Inferior parietal cortex (tissue), 1 donor: Measurements from ENCODE around the gene PIGZ.

Source experiments
- DNase-seq: peaks from one replicate; pipeline ENCODE4 v3.0.0-alpha.2; 2016; ENCODE audit errors: extremely low spot score

Gene PIGZ

GRCh38 chr3:197001106-197001971 lies 32.7 kb upstream of the PIGZ start:
- DNase-seq = no peak

- DNase-seq = no peak
Measured at GRCh38 chr3:197000211-197000610, 31.6 kb upstream of the PIGZ start.

GRCh38 chr3:196998966-196999760 lies 30.5 kb upstream of the PIGZ start:
- no peak for DNase-seq

- no peak for DNase-seq
Measured at GRCh38 chr3:196997311-196997710, 28.7 kb upstream of the PIGZ start.

GRCh38 chr3:196996454-196997265 lies 28.0 kb upstream of the PIGZ start:
- DNase-seq = no peak

- no peak for DNase-seq
Measured at GRCh38 chr3:196995646-196996355, 27.2 kb upstream of the PIGZ start.

GRCh38 chr3:196995027-196995426 lies 26.4 kb upstream of the PIGZ start:
- no peak for DNase-seq

GRCh38 chr3:196994056-196994455 lies 25.4 kb upstream of the PIGZ start:
- no peak for DNase-seq

- DNase-seq = no peak
Measured at GRCh38 chr3:196992461-196993065, 23.9 kb upstream of the PIGZ start.

GRCh38 chr3:196991581-196992460 lies 23.2 kb upstream of the PIGZ start:
- peak; percentile 44 for DNase-seq

GRCh38 chr3:196990601-196991007 lies 22.0 kb upstream of the PIGZ start:
- DNase-seq = no peak

- no peak for DNase-seq
Measured at GRCh38 chr3:196989721-196990262, 21.2 kb upstream of the PIGZ start.

GRCh38 chr3:196988241-196989029 lies 19.8 kb upstream of the PIGZ start:
- DNase-seq = no peak

GRCh38 chr3:196987022-196987421 lies 18.4 kb upstream of the PIGZ start:
- no peak for DNase-seq

- no peak for DNase-seq
Measured at GRCh38 chr3:196985954-196986885, 17.6 kb upstream of the PIGZ start.

- no peak for DNase-seq
Measured at GRCh38 chr3:196985298-196985697, 16.7 kb upstream of the PIGZ start.

GRCh38 chr3:196983186-196983585 lies 14.6 kb upstream of the PIGZ start:
- DNase-seq = no peak

GRCh38 chr3:196981657-196982056 lies 13.0 kb upstream of the PIGZ start:
- DNase-seq = no peak
